ENCODE measurements around the gene FANCI.

The FANCI gene

DNA sequence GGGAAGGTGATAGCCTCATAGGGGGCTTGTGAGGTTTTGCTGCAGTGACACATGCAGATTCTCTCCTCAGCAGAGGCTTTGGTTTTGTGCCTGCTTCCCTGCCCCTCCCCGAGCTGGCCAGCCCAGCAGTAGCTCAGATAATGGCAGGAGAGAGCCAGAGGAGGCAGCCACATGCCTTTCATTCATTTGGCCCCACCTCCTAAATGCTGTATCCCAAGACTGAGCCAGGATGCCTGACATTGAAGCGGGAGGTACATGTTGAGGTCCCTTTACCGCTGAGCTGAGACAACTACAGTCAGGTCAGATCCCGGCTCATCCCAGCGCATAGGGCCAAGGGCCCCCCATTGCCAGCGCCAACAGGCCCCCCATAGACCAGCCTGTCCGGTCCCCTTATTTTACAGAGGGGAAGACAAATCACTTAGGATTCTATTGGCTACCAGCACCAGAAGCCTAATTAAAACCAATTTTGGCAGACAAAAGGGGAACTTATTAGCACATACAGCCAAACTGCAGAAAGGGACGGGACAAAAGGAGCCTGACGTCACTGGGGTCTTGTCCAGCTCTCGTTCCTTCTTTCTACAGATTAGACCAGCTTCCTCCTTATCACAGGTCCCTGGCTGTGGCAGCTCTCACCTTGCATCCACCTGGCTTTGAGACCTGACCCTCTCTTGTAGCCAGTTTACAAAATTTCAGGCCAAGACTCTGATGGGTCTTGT is 102.9 kb downstream of the FANCI start:
- TF ChIP-seq FOXP2 (optimal IDR thresholded peaks at IDR 0.05; ENCODE audit: borderline replicate concordance, extremely low read depth, extremely low read length, insufficient read depth), result no peak
- TF ChIP-seq POLR2AphosphoS5 (IDR thresholded peaks at IDR 0.05; ENCODE audit: low read depth, low read length), result no peak
- TF ChIP-seq, protein P1, sequence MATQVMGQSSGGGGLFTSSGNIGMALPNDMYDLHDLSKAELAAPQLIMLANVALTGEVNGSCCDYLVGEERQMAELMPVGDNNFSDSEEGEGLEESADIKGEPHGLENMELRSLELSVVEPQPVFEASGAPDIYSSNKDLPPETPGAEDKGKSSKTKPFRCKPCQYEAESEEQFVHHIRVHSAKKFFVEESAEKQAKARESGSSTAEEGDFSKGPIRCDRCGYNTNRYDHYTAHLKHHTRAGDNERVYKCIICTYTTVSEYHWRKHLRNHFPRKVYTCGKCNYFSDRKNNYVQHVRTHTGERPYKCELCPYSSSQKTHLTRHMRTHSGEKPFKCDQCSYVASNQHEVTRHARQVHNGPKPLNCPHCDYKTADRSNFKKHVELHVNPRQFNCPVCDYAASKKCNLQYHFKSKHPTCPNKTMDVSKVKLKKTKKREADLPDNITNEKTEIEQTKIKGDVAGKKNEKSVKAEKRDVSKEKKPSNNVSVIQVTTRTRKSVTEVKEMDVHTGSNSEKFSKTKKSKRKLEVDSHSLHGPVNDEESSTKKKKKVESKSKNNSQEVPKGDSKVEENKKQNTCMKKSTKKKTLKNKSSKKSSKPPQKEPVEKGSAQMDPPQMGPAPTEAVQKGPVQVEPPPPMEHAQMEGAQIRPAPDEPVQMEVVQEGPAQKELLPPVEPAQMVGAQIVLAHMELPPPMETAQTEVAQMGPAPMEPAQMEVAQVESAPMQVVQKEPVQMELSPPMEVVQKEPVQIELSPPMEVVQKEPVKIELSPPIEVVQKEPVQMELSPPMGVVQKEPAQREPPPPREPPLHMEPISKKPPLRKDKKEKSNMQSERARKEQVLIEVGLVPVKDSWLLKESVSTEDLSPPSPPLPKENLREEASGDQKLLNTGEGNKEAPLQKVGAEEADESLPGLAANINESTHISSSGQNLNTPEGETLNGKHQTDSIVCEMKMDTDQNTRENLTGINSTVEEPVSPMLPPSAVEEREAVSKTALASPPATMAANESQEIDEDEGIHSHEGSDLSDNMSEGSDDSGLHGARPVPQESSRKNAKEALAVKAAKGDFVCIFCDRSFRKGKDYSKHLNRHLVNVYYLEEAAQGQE (IDR thresholded peaks at IDR 0.05; ENCODE audit: insufficient read depth in 1 of 2, low read depth in 2 of 2, low read length in 2 of 2), result no peak
- no peak for TF ChIP-seq TAF1 (IDR thresholded peaks at IDR 0.05; ENCODE audit: borderline replicate concordance, insufficient read depth, low read length)
- TF ChIP-seq SIN3A (IDR thresholded peaks at IDR 0.05; ENCODE audit: borderline replicate concordance, insufficient read depth, low read length), result no peak

DNA sequence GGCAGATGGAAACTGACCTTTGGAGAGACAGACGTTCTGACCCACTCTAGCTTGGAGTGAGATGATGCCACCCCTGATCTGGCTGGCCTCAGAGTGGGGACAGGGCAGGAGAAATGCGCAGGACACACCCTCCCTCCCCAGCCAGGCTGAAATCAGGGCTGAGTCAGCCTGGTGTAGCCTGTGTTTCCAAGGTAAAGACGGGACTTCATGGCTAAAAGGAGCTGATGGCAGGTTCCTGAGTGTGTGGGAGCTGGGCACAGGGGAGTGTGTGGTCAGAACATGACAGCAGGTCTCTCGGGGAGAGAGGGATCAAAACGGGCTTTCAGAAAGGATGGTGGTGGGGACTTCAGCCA is 105.4 kb downstream of the FANCI start:
- TF ChIP-seq, protein P1 (IDR thresholded peaks at IDR 0.05; ENCODE audit: insufficient read depth in 1 of 2, low read depth in 2 of 2, low read length in 2 of 2), result no peak
- TF ChIP-seq TAF1 (IDR thresholded peaks at IDR 0.05; ENCODE audit: borderline replicate concordance, insufficient read depth, low read length), result no peak
- TF ChIP-seq POLR2AphosphoS5 (IDR thresholded peaks at IDR 0.05; ENCODE audit: low read depth, low read length), result no peak
- TF ChIP-seq SIN3A (IDR thresholded peaks at IDR 0.05; ENCODE audit: borderline replicate concordance, insufficient read depth, low read length), result no peak
- TF ChIP-seq FOXP2 (optimal IDR thresholded peaks at IDR 0.05; ENCODE audit: borderline replicate concordance, extremely low read depth, extremely low read length, insufficient read depth), result no peak

DNA sequence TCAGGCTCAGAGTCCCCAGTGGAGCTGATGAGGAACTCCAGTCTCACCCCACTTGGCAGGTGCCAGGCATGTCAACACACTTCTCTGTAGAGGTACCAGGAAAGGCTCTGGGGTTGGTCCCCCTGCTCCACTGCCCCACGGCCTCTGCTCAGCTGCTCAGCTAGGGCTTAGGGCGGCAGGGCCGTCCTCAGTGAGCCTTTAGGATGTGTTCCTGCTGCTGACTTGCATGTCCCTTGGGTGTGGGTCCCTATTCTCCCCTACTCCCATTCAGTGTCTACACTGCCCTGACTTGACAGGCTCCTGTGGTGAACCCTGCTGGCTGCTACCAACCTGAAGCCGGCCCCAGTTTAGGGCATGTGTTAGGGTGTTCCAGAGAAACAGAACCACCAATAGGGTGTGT is 108.7 kb downstream of the FANCI start:
- no peak for TF ChIP-seq POLR2AphosphoS5 (IDR thresholded peaks at IDR 0.05; ENCODE audit: low read depth, low read length)
- no peak for TF ChIP-seq TAF1 (IDR thresholded peaks at IDR 0.05; ENCODE audit: borderline replicate concordance, insufficient read depth, low read length)
- TF ChIP-seq FOXP2 (optimal IDR thresholded peaks at IDR 0.05; ENCODE audit: borderline replicate concordance, extremely low read depth, extremely low read length, insufficient read depth), result no peak
- TF ChIP-seq SIN3A (IDR thresholded peaks at IDR 0.05; ENCODE audit: borderline replicate concordance, insufficient read depth, low read length), result no peak
- TF ChIP-seq, protein P1 (IDR thresholded peaks at IDR 0.05; ENCODE audit: insufficient read depth in 1 of 2, low read depth in 2 of 2, low read length in 2 of 2), result no peak

DNA sequence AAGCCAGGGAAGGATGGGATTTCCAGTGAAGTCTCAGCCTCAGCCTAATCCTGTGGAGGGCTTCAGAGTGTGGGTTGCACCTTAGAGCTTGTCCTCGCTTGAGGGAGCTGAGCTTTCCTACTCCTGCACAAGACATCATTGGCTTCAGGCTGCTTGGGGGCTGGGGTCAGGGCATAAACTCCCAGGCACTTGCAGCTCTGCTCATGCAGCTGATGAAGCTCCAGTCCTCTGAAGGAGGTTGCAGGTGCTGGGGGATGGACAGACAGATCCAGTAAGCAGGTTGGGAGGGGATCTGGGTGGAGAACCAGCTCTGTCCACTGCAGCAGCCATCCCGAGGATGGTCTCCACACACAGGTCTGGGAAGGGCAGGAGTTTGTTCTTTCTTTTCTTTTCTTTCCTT is 110.2 kb downstream of the FANCI start:
- TF ChIP-seq SIN3A (IDR thresholded peaks at IDR 0.05; ENCODE audit: borderline replicate concordance, insufficient read depth, low read length) (no peak), FOXP2 (optimal IDR thresholded peaks at IDR 0.05; ENCODE audit: borderline replicate concordance, extremely low read depth, extremely low read length, insufficient read depth) (no peak)

DNA sequence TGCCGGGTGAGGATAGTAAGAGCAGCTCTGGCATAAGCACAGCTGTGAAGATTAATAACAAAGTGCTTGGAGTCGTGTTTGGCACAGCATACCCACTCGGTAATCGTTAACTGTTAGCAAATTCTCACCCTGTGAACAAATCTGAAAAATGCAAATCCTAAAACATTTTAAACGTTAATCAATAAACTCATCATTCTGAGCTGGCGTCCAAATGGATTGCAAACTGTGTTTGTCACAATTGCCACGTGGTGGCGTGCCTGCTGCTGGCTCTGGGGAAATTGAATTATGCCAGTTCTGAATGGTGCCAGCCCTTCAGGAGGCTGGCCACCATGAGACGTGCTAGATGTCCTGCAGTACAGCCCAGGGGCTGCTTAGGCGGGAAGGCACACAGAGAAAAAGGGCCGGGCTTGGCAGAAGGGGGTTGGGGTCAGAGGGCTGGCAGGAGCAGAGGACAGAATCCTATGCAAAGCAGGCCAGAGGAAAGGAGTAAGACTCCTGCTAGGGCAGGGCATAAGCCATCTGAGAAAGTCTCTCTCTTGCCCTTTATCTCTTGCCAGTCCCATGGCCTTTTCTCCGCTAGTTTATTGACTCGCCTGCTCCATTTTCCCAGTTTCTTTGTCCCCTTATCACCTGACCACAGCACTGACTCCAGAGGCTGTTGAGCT is 113.0 kb downstream of the FANCI start:
- TF ChIP-seq, protein P1 (IDR thresholded peaks at IDR 0.05; ENCODE audit: insufficient read depth in 1 of 2, low read depth in 2 of 2, low read length in 2 of 2), result no peak
- TF ChIP-seq TAF1 (IDR thresholded peaks at IDR 0.05; ENCODE audit: borderline replicate concordance, insufficient read depth, low read length), result no peak
- TF ChIP-seq SIN3A (IDR thresholded peaks at IDR 0.05; ENCODE audit: borderline replicate concordance, insufficient read depth, low read length), result no peak
- no peak for TF ChIP-seq FOXP2 (optimal IDR thresholded peaks at IDR 0.05; ENCODE audit: borderline replicate concordance, extremely low read depth, extremely low read length, insufficient read depth)
- TF ChIP-seq POLR2AphosphoS5 (IDR thresholded peaks at IDR 0.05; ENCODE audit: low read depth, low read length), result no peak
